Measurements from ENCODE around the gene PGR. TPM values are rescaled to one million over a fixed set of nuclear protein-coding genes. Genes with fewer than 3 reads are reported as not detected.

The PGR gene
- total RNA-seq, 1 donor from 2014 or later, result under 0.01 TPM

- TF ChIP-seq, protein P1, sequence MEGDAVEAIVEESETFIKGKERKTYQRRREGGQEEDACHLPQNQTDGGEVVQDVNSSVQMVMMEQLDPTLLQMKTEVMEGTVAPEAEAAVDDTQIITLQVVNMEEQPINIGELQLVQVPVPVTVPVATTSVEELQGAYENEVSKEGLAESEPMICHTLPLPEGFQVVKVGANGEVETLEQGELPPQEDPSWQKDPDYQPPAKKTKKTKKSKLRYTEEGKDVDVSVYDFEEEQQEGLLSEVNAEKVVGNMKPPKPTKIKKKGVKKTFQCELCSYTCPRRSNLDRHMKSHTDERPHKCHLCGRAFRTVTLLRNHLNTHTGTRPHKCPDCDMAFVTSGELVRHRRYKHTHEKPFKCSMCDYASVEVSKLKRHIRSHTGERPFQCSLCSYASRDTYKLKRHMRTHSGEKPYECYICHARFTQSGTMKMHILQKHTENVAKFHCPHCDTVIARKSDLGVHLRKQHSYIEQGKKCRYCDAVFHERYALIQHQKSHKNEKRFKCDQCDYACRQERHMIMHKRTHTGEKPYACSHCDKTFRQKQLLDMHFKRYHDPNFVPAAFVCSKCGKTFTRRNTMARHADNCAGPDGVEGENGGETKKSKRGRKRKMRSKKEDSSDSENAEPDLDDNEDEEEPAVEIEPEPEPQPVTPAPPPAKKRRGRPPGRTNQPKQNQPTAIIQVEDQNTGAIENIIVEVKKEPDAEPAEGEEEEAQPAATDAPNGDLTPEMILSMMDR (IDR thresholded peaks at IDR 0.05; ENCODE audit: insufficient read depth, low read length, poor library complexity, severe bottlenecking), result no peak
- DNase-seq (ENCODE audit: low read depth), result no peak
- Histone ChIP-seq H3K27me3 (ENCODE audit: control insufficient read depth, insufficient read depth, low read length) (no peaks in the 10 kb centered on the region), H3K36me3 (ENCODE audit: control insufficient read depth, insufficient read depth, low read length) (no peaks in the 10 kb centered on the region), H3K4me3 (ENCODE audit: low read depth, low read length) (no peak overlapping the region)
Observed at GRCh38 chr11:100984668-100985067, 144.9 kb downstream of the PGR start.

- TF ChIP-seq, protein P1 (IDR thresholded peaks at IDR 0.05; ENCODE audit: insufficient read depth, low read length, poor library complexity, severe bottlenecking), result no peak
- Histone ChIP-seq H3K27me3 (ENCODE audit: control insufficient read depth, insufficient read depth, low read length) (no peaks in the 10 kb centered on the region), H3K4me3 (ENCODE audit: low read depth, low read length) (no peak overlapping the region), H3K36me3 (ENCODE audit: control insufficient read depth, insufficient read depth, low read length) (peaks cover 1% of the 10 kb centered on the region)
- DNase-seq (ENCODE audit: low read depth), result peak; percentile 10
Observed at GRCh38 chr11:100981196-100981824, 148.3 kb downstream of the PGR start.

GRCh38 chr11:100980156-100980555 lies 149.5 kb downstream of the PGR start:
- H3K36me3 ChIP-seq (ENCODE audit: control insufficient read depth, insufficient read depth, low read length), result peaks cover 1% of the 10 kb centered on the region
- no peak overlapping the region for H3K4me3 ChIP-seq (ENCODE audit: low read depth, low read length)
- TF ChIP-seq, protein P1 (IDR thresholded peaks at IDR 0.05; ENCODE audit: insufficient read depth, low read length, poor library complexity, severe bottlenecking), result peak; percentile 35
- no peak for DNase-seq (ENCODE audit: low read depth)
- no peaks in the 10 kb centered on the region for H3K27me3 ChIP-seq (ENCODE audit: control insufficient read depth, insufficient read depth, low read length)

All from kidney epithelial cell (primary cell).